Measurements from ENCODE around the gene UNC45B.
"Not testable (repeated sequence)": the region's sequence is repeated elsewhere in the genome, so short reads cannot be mapped to it uniquely, and the experiment has no call there.

The UNC45B gene

GRCh38 chr17:35217107-35217506 lies 69.5 kb downstream of the UNC45B start:
- no peak for DNase-seq

- DNase-seq, result no peak
Measured at GRCh38 chr17:35218915-35219314, 71.3 kb downstream of the UNC45B start.

GRCh38 chr17:35222452-35222851 lies 74.8 kb downstream of the UNC45B start:
- no peak for DNase-seq

GRCh38 chr17:35224436-35224835 lies 76.8 kb downstream of the UNC45B start:
- no peak for DNase-seq

GRCh38 chr17:35227546-35227945 lies 79.9 kb downstream of the UNC45B start:
- DNase-seq, result no peak

- no peak for DNase-seq
Measured at GRCh38 chr17:35229638-35230037, 82.0 kb downstream of the UNC45B start.

GRCh38 chr17:35234315-35234714 lies 86.7 kb downstream of the UNC45B start:
- DNase-seq, result not testable (repeated sequence)

- no peak for DNase-seq
Measured at GRCh38 chr17:35235289-35235688, 87.7 kb downstream of the UNC45B start.

GRCh38 chr17:35235917-35236316 lies 88.3 kb downstream of the UNC45B start:
- no peak for DNase-seq

- no peak for DNase-seq
Measured at GRCh38 chr17:35236821-35237220, 89.2 kb downstream of the UNC45B start.

- no peak for DNase-seq
Measured at GRCh38 chr17:35238821-35239220, 91.2 kb downstream of the UNC45B start.
